ENCODE data around the gene DCAF6. TPM values are rescaled to one million over a fixed set of nuclear protein-coding genes. Genes with fewer than 3 reads are reported as not detected.

DCAF6 gene
- total and polyA plus RNA-seq, 3 experiments from 2014 or later = 15.4 to 24.9 (median 24.8) TPM

- ChIA-PET POLR2A (no interaction called here), CTCF (no interaction called here)
- H3K27me3 ChIP-seq (ENCODE audit: insufficient read depth, low read length, poor library complexity, severe bottlenecking) = no peaks in the 10 kb centered on the region
- no peak overlapping the region for H3K27ac ChIP-seq (ENCODE audit: low read depth, low read length)
- Mint-ChIP-seq H3K4me1 (no peaks in the 10 kb centered on the region), H3K4me3 (no peak overlapping the region), H3K9me3 (no peaks in the 10 kb centered on the region), H3K27ac (no peak overlapping the region), H3K36me3 (no peaks in the 10 kb centered on the region), H3K27me3 (peaks cover 0 to 4% of the 10 kb centered on the region in 2 donors)
- H3K4me1 ChIP-seq (ENCODE audit: insufficient read depth, low read length) = no peaks in the 10 kb centered on the region
- no peaks in the 10 kb centered on the region for H3K36me3 ChIP-seq (ENCODE audit: insufficient read depth, low read length)
- no peaks in the 10 kb centered on the region for H3K9me3 ChIP-seq (ENCODE audit: low read length)
- no peak for DNase-seq
- no peak overlapping the region for H3K4me3 ChIP-seq (ENCODE audit: low read length)
Measured at GRCh38 chr1:168110896-168111545, 174.5 kb downstream of the DCAF6 start.

- Mint-ChIP-seq H3K4me1 (no peaks in the 10 kb centered on the region), H3K27ac (no peak overlapping the region), H3K27me3 (peaks cover 0 to 5% of the 10 kb centered on the region in 2 donors), H3K4me3 (no peak overlapping the region), H3K36me3 (no peaks in the 10 kb centered on the region), H3K9me3 (no peaks in the 10 kb centered on the region)
- CTCF ChIA-PET = no interaction called here
- Histone ChIP-seq H3K4me3 (ENCODE audit: low read length) (no peak overlapping the region), H3K27me3 (ENCODE audit: insufficient read depth, low read length, poor library complexity, severe bottlenecking) (no peaks in the 10 kb centered on the region), H3K27ac (ENCODE audit: low read depth, low read length) (no peak overlapping the region), H3K9me3 (ENCODE audit: low read length) (no peaks in the 10 kb centered on the region), H3K36me3 (ENCODE audit: insufficient read depth, low read length) (no peaks in the 10 kb centered on the region), H3K4me1 (ENCODE audit: insufficient read depth, low read length) (no peaks in the 10 kb centered on the region)
- no peak for DNase-seq
- POLR2A ChIA-PET = no interaction called here
Measured at GRCh38 chr1:168112673-168113305, 176.3 kb downstream of the DCAF6 start.

GRCh38 chr1:168114845-168115244, 178.4 kb downstream of the DCAF6 start:
- H3K27ac ChIP-seq (ENCODE audit: low read depth, low read length) = no peak overlapping the region
- H3K4me1 ChIP-seq (ENCODE audit: insufficient read depth, low read length) = no peaks in the 10 kb centered on the region
- Mint-ChIP-seq H3K4me3 (no peak overlapping the region), H3K9me3 (peaks cover 0 to 1% (median 0%) of the 10 kb centered on the region in 5 donors), H3K36me3 (no peaks in the 10 kb centered on the region), H3K4me1 (no peaks in the 10 kb centered on the region), H3K27ac (no peak overlapping the region), H3K27me3 (peaks cover under 1 to 3% of the 10 kb centered on the region in 2 donors)
- POLR2A ChIA-PET = no interaction called here
- no peak for DNase-seq
- CTCF ChIA-PET = interaction anchor here (0.5 to 0.8 kb wide), 2 partner anchors 9 to 43 kb away, joined by 3 to 4 read pairs; no protein-coding TSS in a partner anchor
- H3K36me3 ChIP-seq (ENCODE audit: insufficient read depth, low read length) = no peaks in the 10 kb centered on the region
- no peaks in the 10 kb centered on the region for H3K9me3 ChIP-seq (ENCODE audit: low read length)
- no peaks in the 10 kb centered on the region for H3K27me3 ChIP-seq (ENCODE audit: insufficient read depth, low read length, poor library complexity, severe bottlenecking)
- H3K4me3 ChIP-seq (ENCODE audit: low read length) = no peak overlapping the region

- CTCF ChIA-PET = no interaction called here
- no peak overlapping the region for H3K4me3 Mint-ChIP-seq
Measured at GRCh38 chr1:168116327-168116799, 179.9 kb downstream of the DCAF6 start.

GRCh38 chr1:168119750-168120149, 183.3 kb downstream of the DCAF6 start:
- no peak overlapping the region for H3K4me3 Mint-ChIP-seq
- CTCF ChIA-PET = no interaction called here
- POLR2A ChIA-PET = no interaction called here
- no peak overlapping the region for H3K4me3 ChIP-seq (ENCODE audit: low read length)
- no peaks in the 10 kb centered on the region for H3K27me3 ChIP-seq (ENCODE audit: insufficient read depth, low read length, poor library complexity, severe bottlenecking)
- H3K4me1 ChIP-seq (ENCODE audit: insufficient read depth, low read length) = no peaks in the 10 kb centered on the region
- no peaks in the 10 kb centered on the region for H3K36me3 ChIP-seq (ENCODE audit: insufficient read depth, low read length)
- no peaks in the 10 kb centered on the region for H3K4me1 Mint-ChIP-seq
- no peak overlapping the region for H3K27ac Mint-ChIP-seq
- H3K27ac ChIP-seq (ENCODE audit: low read depth, low read length) = no peak overlapping the region
- no peak for DNase-seq
- H3K9me3 Mint-ChIP-seq = peaks cover 0 to 6% (median 1%) of the 10 kb centered on the region in 5 donors
- no peaks in the 10 kb centered on the region for H3K36me3 Mint-ChIP-seq
- H3K9me3 ChIP-seq (ENCODE audit: low read length) = no peaks in the 10 kb centered on the region
- H3K27me3 Mint-ChIP-seq = peaks cover 13 to 25% of the 10 kb centered on the region in 2 donors

More at GRCh38 chr1:168116327-168116799, 179.9 kb downstream of the DCAF6 start:
- Mint-ChIP-seq H3K9me3 (peaks cover 0 to 6% (median 1%) of the 10 kb centered on the region in 5 donors), H3K27ac (no peak overlapping the region), H3K36me3 (no peaks in the 10 kb centered on the region), H3K27me3 (peaks cover 4 to 5% of the 10 kb centered on the region in 2 donors), H3K4me1 (no peaks in the 10 kb centered on the region)
- DNase-seq = no peak
- Histone ChIP-seq H3K4me1 (ENCODE audit: insufficient read depth, low read length) (no peaks in the 10 kb centered on the region), H3K36me3 (ENCODE audit: insufficient read depth, low read length) (no peaks in the 10 kb centered on the region), H3K27ac (ENCODE audit: low read depth, low read length) (no peak overlapping the region), H3K9me3 (ENCODE audit: low read length) (no peaks in the 10 kb centered on the region), H3K27me3 (ENCODE audit: insufficient read depth, low read length, poor library complexity, severe bottlenecking) (no peaks in the 10 kb centered on the region), H3K4me3 (ENCODE audit: low read length) (no peak overlapping the region)
- POLR2A ChIA-PET = no interaction called here

GRCh38 chr1:168121401-168122011, 185.0 kb downstream of the DCAF6 start:
- ChIA-PET POLR2A (no interaction called here), CTCF (no interaction called here)
- Mint-ChIP-seq H3K36me3 (no peaks in the 10 kb centered on the region), H3K27me3 (peaks cover 16 to 39% of the 10 kb centered on the region in 2 donors), H3K4me1 (no peaks in the 10 kb centered on the region), H3K4me3 (no peak overlapping the region), H3K27ac (no peak overlapping the region), H3K9me3 (peaks cover 0 to 9% (median 1%) of the 10 kb centered on the region in 5 donors)
- no peak overlapping the region for H3K4me3 ChIP-seq (ENCODE audit: low read length)
- no peak for DNase-seq
- H3K4me1 ChIP-seq (ENCODE audit: insufficient read depth, low read length) = no peaks in the 10 kb centered on the region
- H3K27me3 ChIP-seq (ENCODE audit: insufficient read depth, low read length, poor library complexity, severe bottlenecking) = no peaks in the 10 kb centered on the region
- H3K36me3 ChIP-seq (ENCODE audit: insufficient read depth, low read length) = no peaks in the 10 kb centered on the region
- no peaks in the 10 kb centered on the region for H3K9me3 ChIP-seq (ENCODE audit: low read length)
- H3K27ac ChIP-seq (ENCODE audit: low read depth, low read length) = no peak overlapping the region

- peaks cover 28 to 59% of the 10 kb centered on the region in 2 donors for H3K27me3 Mint-ChIP-seq
- CTCF ChIA-PET = no interaction called here
- Histone ChIP-seq H3K36me3 (ENCODE audit: insufficient read depth, low read length) (no peaks in the 10 kb centered on the region), H3K4me1 (ENCODE audit: insufficient read depth, low read length) (no peaks in the 10 kb centered on the region), H3K4me3 (ENCODE audit: low read length) (no peak overlapping the region), H3K9me3 (ENCODE audit: low read length) (no peaks in the 10 kb centered on the region), H3K27me3 (ENCODE audit: insufficient read depth, low read length, poor library complexity, severe bottlenecking) (no peaks in the 10 kb centered on the region), H3K27ac (ENCODE audit: low read depth, low read length) (no peak overlapping the region)
- H3K27ac Mint-ChIP-seq = no peak overlapping the region
- no peak for DNase-seq
- peaks cover 0 to 10% (median 0%) of the 10 kb centered on the region in 5 donors for H3K9me3 Mint-ChIP-seq
- POLR2A ChIA-PET = no interaction called here
- H3K36me3 Mint-ChIP-seq = peaks cover 0 to 2% (median 0%) of the 10 kb centered on the region in 3 donors
- no peaks in the 10 kb centered on the region for H3K4me1 Mint-ChIP-seq
- no peak overlapping the region for H3K4me3 Mint-ChIP-seq
Measured at GRCh38 chr1:168125051-168125450, 188.6 kb downstream of the DCAF6 start.
